Measurements from ENCODE around the gene FANCG. TPM values are rescaled to one million over a fixed set of nuclear protein-coding genes. Genes with fewer than 3 reads are reported as not detected.

FANCG gene
- total RNA-seq, 1 experiment from 2014 or later = 108 TPM

DNA sequence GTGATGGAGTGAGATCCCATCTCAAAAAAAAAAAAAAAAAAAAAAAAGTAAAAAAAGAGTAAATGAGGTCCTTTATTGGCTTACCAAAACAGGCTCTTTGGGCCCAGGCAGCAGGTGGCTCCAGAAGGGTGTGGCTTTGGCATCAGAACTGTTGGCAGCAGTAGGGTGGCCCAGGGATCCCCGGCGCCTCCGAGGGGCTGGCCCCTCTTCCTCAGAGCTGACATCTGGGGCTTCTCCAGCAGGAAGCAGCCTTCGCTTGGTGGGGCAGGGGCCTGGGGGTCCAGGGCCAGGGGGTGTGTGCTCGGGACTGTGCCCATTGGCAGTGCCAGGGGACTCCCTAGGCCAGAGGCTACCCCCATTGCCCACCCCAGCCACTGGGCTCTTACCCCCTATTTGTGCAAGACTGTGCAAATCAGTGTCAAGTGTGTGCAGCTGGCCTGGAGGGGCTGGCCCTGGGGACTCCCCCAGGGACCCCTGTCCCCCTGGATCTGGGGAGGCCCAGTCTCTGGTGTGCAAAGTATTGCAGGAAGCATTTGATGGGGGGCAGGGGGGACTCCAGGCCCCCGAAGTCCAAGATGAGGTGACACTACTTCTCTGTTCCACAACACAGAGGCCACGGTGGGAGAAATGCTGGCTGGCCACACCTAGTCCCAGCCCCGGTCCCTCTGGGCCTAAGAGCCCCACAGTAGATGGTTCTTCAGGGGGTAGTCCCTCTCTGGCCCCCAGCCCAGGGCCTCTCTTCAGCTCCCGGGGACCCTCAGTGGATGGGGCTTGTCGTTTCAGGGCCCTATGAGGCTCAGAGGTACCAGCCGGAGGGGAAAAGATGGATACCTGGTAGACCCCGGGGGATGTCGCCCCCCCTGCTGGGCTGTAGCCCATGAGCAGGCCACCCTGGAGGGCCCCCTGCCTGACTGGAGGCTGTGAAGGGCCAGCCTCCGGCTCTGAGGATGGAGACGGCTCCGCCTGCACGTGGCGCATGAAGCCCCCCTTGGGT, 27.9 kb upstream of the FANCG start:
- no peak for ATAC-seq
- no peak for DNase-seq (ENCODE audit: low spot score)
- H3K36me3 Mint-ChIP-seq = no peaks in the 10 kb centered on the region; the same call in 1 of the 2 replicates
- CTCF ChIA-PET = interaction anchor here (0.7 kb wide), 1 partner anchor 208 kb away, joined by 3 read pairs; no protein-coding TSS in a partner anchor
- no peaks in the 10 kb centered on the region for H3K9me3 Mint-ChIP-seq
- no peak overlapping the region for H3K27ac Mint-ChIP-seq
- no peak overlapping the region for H3K4me3 Mint-ChIP-seq
- peaks cover 22% of the 10 kb centered on the region for H3K4me1 Mint-ChIP-seq
- TF ChIP-seq NR2C2 (CRISPR knock-in tag; IDR thresholded peaks at IDR 0.05) (no peak), CREM (CRISPR knock-in tag; IDR thresholded peaks at IDR 0.05) (no peak), PRRX2 (CRISPR knock-in tag; IDR thresholded peaks at IDR 0.05) (no peak), ZNF263 (CRISPR knock-in tag; IDR thresholded peaks at IDR 0.05; ENCODE audit: low read depth) (no peak), TEAD1 (CRISPR knock-in tag; IDR thresholded peaks at IDR 0.05) (no peak), TEAD4 (CRISPR knock-in tag; IDR thresholded peaks at IDR 0.05) (no peak), SP1 (CRISPR knock-in tag; conservative IDR thresholded peaks at IDR 0.05) (no peak), NR3C1 (CRISPR knock-in tag; conservative IDR thresholded peaks at IDR 0.05; ENCODE audit: low read depth) (no peak), FOXK1 (CRISPR knock-in tag; IDR thresholded peaks at IDR 0.05) (no peak)
- TF ChIP-seq, protein P1, sequence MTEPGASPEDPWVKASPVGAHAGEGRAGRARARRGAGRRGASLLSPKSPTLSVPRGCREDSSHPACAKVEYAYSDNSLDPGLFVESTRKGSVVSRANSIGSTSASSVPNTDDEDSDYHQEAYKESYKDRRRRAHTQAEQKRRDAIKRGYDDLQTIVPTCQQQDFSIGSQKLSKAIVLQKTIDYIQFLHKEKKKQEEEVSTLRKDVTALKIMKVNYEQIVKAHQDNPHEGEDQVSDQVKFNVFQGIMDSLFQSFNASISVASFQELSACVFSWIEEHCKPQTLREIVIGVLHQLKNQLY (CRISPR knock-in tag; IDR thresholded peaks at IDR 0.05) = no peak
- TF ChIP-seq, protein P2, sequence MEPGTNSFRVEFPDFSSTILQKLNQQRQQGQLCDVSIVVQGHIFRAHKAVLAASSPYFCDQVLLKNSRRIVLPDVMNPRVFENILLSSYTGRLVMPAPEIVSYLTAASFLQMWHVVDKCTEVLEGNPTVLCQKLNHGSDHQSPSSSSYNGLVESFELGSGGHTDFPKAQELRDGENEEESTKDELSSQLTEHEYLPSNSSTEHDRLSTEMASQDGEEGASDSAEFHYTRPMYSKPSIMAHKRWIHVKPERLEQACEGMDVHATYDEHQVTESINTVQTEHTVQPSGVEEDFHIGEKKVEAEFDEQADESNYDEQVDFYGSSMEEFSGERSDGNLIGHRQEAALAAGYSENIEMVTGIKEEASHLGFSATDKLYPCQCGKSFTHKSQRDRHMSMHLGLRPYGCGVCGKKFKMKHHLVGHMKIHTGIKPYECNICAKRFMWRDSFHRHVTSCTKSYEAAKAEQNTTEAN (CRISPR knock-in tag; IDR thresholded peaks at IDR 0.05) = no peak
- TF ChIP-seq, protein P3, sequence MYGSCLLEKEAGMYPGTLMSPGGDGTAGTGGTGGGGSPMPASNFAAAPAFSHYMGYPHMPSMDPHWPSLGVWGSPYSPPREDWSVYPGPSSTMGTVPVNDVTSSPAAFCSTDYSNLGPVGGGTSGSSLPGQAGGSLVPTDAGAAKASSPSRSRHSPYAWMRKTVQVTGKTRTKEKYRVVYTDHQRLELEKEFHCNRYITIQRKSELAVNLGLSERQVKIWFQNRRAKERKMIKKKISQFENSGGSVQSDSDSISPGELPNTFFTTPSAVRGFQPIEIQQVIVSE (CRISPR knock-in tag; IDR thresholded peaks at IDR 0.05; ENCODE audit: borderline replicate concordance) = no peak
- TF ChIP-seq, protein P4, sequence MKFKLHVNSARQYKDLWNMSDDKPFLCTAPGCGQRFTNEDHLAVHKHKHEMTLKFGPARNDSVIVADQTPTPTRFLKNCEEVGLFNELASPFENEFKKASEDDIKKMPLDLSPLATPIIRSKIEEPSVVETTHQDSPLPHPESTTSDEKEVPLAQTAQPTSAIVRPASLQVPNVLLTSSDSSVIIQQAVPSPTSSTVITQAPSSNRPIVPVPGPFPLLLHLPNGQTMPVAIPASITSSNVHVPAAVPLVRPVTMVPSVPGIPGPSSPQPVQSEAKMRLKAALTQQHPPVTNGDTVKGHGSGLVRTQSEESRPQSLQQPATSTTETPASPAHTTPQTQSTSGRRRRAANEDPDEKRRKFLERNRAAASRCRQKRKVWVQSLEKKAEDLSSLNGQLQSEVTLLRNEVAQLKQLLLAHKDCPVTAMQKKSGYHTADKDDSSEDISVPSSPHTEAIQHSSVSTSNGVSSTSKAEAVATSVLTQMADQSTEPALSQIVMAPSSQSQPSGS (CRISPR knock-in tag; IDR thresholded peaks at IDR 0.05; ENCODE audit: borderline replicate concordance, low read depth) = no peak
- TF ChIP-seq, protein P5, sequence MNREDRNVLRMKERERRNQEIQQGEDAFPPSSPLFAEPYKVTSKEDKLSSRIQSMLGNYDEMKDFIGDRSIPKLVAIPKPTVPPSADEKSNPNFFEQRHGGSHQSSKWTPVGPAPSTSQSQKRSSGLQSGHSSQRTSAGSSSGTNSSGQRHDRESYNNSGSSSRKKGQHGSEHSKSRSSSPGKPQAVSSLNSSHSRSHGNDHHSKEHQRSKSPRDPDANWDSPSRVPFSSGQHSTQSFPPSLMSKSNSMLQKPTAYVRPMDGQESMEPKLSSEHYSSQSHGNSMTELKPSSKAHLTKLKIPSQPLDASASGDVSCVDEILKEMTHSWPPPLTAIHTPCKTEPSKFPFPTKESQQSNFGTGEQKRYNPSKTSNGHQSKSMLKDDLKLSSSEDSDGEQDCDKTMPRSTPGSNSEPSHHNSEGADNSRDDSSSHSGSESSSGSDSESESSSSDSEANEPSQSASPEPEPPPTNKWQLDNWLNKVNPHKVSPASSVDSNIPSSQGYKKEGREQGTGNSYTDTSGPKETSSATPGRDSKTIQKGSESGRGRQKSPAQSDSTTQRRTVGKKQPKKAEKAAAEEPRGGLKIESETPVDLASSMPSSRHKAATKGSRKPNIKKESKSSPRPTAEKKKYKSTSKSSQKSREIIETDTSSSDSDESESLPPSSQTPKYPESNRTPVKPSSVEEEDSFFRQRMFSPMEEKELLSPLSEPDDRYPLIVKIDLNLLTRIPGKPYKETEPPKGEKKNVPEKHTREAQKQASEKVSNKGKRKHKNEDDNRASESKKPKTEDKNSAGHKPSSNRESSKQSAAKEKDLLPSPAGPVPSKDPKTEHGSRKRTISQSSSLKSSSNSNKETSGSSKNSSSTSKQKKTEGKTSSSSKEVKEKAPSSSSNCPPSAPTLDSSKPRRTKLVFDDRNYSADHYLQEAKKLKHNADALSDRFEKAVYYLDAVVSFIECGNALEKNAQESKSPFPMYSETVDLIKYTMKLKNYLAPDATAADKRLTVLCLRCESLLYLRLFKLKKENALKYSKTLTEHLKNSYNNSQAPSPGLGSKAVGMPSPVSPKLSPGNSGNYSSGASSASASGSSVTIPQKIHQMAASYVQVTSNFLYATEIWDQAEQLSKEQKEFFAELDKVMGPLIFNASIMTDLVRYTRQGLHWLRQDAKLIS (CRISPR knock-in tag; IDR thresholded peaks at IDR 0.05; ENCODE audit: borderline replicate concordance) = no peak
- TF ChIP-seq, protein P6, sequence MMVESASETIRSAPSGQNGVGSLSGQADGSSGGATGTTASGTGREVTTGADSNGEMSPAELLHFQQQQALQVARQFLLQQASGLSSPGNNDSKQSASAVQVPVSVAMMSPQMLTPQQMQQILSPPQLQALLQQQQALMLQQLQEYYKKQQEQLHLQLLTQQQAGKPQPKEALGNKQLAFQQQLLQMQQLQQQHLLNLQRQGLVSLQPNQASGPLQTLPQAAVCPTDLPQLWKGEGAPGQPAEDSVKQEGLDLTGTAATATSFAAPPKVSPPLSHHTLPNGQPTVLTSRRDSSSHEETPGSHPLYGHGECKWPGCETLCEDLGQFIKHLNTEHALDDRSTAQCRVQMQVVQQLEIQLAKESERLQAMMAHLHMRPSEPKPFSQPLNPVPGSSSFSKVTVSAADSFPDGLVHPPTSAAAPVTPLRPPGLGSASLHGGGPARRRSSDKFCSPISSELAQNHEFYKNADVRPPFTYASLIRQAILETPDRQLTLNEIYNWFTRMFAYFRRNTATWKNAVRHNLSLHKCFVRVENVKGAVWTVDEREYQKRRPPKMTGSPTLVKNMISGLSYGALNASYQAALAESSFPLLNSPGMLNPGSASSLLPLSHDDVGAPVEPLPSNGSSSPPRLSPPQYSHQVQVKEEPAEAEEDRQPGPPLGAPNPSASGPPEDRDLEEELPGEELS (CRISPR knock-in tag; IDR thresholded peaks at IDR 0.05) = no peak
- POLR2A ChIA-PET = no interaction called here
- no peaks in the 10 kb centered on the region for H3K27me3 Mint-ChIP-seq (ENCODE audit: low read depth)

All from WTC11 (cell line).